ENCODE results near the gene TOR1AIP1. TPM values are rescaled to one million over a fixed set of nuclear protein-coding genes. Genes with fewer than 3 reads are reported as not detected.
"Not testable (repeated sequence)": the region's sequence is repeated elsewhere in the genome, so short reads cannot be mapped to it uniquely, and the experiment has no call there.

The TOR1AIP1 gene
- total RNA-seq, 1 experiment from 2014 or later: 36.6 TPM

GRCh38 chr1:179937668-179938254, 55.7 kb downstream of the TOR1AIP1 start:
- DNase-seq (ENCODE audit: low read depth): no peak

GRCh38 chr1:179938752-179939151, 56.7 kb downstream of the TOR1AIP1 start:
- no peak for DNase-seq (ENCODE audit: low read depth)

DNA sequence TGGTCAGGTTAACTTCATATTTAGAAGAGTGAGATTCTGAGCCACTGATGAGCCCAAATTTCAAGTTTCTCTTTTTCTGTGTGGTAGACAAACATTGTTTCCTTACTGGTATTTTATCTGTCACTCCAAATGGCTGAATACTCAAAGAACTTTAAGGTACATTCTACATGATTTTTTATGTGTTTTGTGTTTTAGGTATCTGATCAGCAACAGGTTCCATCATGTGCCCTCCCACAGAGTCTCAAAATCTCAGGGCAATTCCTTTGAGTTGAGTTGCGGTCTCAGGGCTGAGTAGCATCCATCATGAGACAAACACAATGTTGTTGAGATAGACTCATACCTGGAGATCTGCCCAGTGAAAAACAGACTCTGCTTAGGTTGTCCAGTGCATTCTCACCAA, 57.9 kb downstream of the TOR1AIP1 start:
- no peak for DNase-seq (ENCODE audit: low read depth)

GRCh38 chr1:179941454-179941853, 59.4 kb downstream of the TOR1AIP1 start:
- no peak for DNase-seq (ENCODE audit: low read depth)

DNA sequence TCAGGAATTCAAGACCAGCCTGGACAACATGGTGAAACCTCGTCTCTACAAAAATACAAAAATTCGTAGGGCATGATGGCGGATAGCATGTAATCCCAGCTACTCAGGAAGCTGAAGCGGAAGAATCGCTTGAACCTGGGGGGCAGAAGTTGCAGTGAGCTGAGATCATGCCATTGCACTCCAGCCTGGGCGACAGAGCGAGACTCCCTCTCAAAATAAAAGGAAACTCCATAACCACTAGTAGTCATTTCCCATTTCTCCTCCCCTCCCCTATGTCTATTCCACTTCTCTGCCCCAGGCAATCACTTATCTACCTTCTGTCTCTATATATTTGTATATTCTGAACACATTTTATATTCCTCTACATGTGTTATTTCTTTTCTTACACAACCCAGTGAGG, 68.6 kb downstream of the TOR1AIP1 start:
- DNase-seq (ENCODE audit: low read depth): no peak

- no peak for DNase-seq (ENCODE audit: low read depth)
Measured at GRCh38 chr1:179951383-179952144, 69.5 kb downstream of the TOR1AIP1 start.

DNA sequence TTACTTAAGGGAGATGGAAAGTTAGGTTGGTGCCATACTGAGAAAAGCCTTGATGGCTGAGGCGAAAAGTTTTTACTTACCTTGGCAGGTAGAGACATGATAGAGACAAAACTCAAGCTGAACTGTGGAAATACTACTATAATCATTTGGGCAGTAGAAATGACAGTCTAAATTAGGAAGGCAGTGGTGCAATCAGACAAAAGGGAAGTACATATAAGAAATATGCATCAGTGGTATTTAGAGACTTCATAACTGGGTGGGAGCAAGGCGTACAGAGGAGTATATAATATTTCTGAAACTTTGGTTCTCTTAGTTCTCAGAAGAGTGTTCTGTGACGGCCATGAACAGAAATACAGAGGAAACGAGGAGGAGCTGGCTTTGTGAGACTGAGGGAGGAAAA, 70.1 kb downstream of the TOR1AIP1 start:
- no peak for DNase-seq (ENCODE audit: low read depth)

- DNase-seq (ENCODE audit: low read depth): peak; percentile 56
Measured at GRCh38 chr1:179953974-179954492, 71.9 kb downstream of the TOR1AIP1 start.

GRCh38 chr1:179954493-179955286, 72.6 kb downstream of the TOR1AIP1 start, which contains the start of gene CEP350:
CEP350 (plus strand) TSS chr1:179954810; CDS start chr1:179986182, 31,372 bp downstream.
- peak; percentile 99 for DNase-seq (ENCODE audit: low read depth)

GRCh38 chr1:179955287-179955680, 73.2 kb downstream of the TOR1AIP1 start:
- peak; percentile 30 for DNase-seq (ENCODE audit: low read depth)

GRCh38 chr1:179955731-179956130, 73.6 kb downstream of the TOR1AIP1 start:
- no peak for DNase-seq (ENCODE audit: low read depth)

- DNase-seq (ENCODE audit: low read depth): no peak
Measured at GRCh38 chr1:179958359-179958758, 76.3 kb downstream of the TOR1AIP1 start.

DNA sequence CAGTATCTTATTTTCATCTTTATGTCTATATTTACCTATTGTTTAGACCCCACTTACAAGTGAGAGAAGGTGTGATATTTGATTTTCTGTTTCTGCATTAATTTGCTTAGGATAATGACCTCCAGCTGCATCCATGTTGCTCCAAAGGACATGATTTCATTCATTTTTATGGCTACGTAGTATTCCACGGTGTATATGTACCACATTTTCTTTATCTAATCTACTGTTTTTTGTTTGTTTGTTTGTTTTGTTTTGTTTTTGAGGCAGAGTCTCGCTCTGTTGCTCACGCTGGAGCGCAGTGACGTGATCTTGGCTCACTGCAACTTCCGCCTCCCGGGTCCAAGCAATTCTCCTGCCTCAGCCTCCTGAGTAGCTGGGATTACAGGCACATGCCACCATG, 80.1 kb downstream of the TOR1AIP1 start:
- not testable (repeated sequence) for DNase-seq (ENCODE audit: low read depth)

DNA sequence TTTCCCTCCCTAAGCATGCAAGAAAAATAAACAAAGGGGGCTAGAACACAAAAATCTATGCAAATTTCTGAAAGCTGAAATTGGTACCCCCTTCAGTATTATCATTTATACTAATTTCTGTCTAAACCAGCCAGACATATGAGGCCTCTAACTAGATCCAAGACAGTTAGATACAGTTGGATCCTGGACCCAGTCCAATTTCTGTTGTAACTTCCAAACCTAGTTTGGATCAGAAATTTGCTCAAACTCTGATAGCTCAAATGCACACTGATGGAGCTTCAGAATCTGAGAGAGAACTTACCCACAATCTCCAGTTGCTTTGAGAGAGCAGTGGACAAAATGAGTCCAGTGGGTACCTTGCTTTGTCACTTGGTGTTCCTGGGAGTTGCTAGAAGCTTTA, 84.5 kb downstream of the TOR1AIP1 start:
- no peak for DNase-seq (ENCODE audit: low read depth)

DNA sequence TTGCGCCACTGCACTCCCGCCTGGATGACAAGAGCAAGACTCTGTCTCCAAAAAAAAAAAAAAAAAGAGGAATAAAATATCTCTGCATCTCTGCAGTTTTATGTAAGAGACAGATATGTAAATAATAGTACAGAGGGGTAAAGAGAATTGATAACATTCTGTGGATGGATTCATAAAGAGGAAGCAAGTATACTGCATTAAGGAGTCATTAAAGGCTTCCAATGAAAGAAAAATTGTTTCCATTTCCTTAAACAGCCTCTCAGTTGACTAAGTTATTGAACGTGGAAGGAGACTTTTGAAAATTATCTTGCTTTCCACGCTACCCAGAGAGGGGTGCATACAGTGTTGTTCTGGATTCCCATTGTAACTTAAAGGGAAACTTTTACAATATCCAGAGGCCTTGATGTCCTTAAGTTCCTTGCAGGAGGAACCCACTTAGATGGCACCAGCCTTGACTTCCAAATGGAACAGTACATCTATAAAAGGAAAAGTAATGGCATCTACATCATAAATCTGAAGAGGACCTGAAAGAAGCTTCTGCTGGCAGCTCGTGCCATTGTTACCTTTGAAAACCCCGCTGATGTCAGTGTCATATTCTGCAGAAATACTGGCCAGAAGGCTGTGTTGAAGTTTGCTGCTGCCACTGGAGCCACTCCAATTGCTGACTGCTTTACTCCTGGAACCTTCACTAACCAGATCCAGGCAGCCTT, 86.4 kb downstream of the TOR1AIP1 start:
- no peak for DNase-seq (ENCODE audit: low read depth)

- no peak for DNase-seq (ENCODE audit: low read depth)
Measured at GRCh38 chr1:179968994-179969919, 87.2 kb downstream of the TOR1AIP1 start.

Data from HT1080 (cell line).